Liver (tissue), 3 donors: ENCODE measurements around the gene PPIA.

Source experiments
- ATF3 ChIP-seq: IDR thresholded peaks from 2 replicates; pipeline ENCODE4 v1.6.1; 2016; ENCODE audit warnings: antibody characterized with exemption
- CTCF ChIP-seq: fragments of 150-350 bp; IDR thresholded peaks from 2 replicates; pipeline ENCODE4 v1.5.1; 2017; ENCODE audit warnings: improper control_type of control experiment, low read depth, low read length; ENCODE audit not compliant: missing input control
- MAX ChIP-seq: IDR thresholded peaks from 2 replicates; pipeline ENCODE4 v1.6.1; 2016; ENCODE audit warnings: antibody characterized with exemption
- RAD21 ChIP-seq, 2 donors: IDR thresholded peaks; 2 replicates each; pipeline ENCODE4 v1.6.1; 2016; ENCODE audit warnings: antibody characterized with exemption in 2 of 2, mild to moderate bottlenecking in 2 of 2
- REST ChIP-seq: IDR thresholded peaks from 2 replicates; pipeline ENCODE4 v1.6.1; 2016; ENCODE audit warnings: antibody characterized with exemption, mild to moderate bottlenecking
- donor health status: healthy.
- donor health status: healthy.

- no peak for TF ChIP-seq CTCF
- TF ChIP-seq MAX: no peak
- TF ChIP-seq RAD21 (IDR thresholded peaks at IDR 0.05): no peak
- no peak for TF ChIP-seq REST
- TF ChIP-seq ATF3: no peak
Measured at GRCh38 chr7:44750424-44750823, 46.1 kb upstream of the PPIA start.
